Gastroesophageal sphincter (tissue), 3 donors: ENCODE results near the gene PATJ.

Source experiments
- EP300 ChIP-seq: sonication (generic); formaldehyde crosslinking; IDR thresholded peaks from one replicate; pipeline ENCODE4 v1.6.1; 2017; ENCODE audit warnings: antibody characterized with exemption, mild to moderate bottlenecking
- POLR2A ChIP-seq, 2 donors: fragments of 450-650 bp; IDR thresholded peaks; one replicate each; pipeline ENCODE4 v1.6.1; 2017; ENCODE audit warnings: antibody characterized with exemption in 2 of 2, mild to moderate bottlenecking in 2 of 2, moderate library complexity in 1 of 2
- POLR2AphosphoS5 ChIP-seq: sonication (generic); formaldehyde crosslinking; IDR thresholded peaks from one replicate; pipeline ENCODE4 v1.6.1; 2017; ENCODE audit warnings: antibody characterized with exemption
- TF ChIP-seq, protein P1 (sequence below), 4 experiments: fragments of 200-600 bp in 2 of 4; fragments of 450-650 bp in 2 of 4; sonication (generic) in 1 of 4; IDR thresholded peaks; one replicate each; pipeline ENCODE4 v1.5.1; 2017 to 2019; ENCODE audit warnings: antibody characterized with exemption in 4 of 4, mild to moderate bottlenecking in 2 of 4, moderate library complexity in 2 of 4

DNA sequence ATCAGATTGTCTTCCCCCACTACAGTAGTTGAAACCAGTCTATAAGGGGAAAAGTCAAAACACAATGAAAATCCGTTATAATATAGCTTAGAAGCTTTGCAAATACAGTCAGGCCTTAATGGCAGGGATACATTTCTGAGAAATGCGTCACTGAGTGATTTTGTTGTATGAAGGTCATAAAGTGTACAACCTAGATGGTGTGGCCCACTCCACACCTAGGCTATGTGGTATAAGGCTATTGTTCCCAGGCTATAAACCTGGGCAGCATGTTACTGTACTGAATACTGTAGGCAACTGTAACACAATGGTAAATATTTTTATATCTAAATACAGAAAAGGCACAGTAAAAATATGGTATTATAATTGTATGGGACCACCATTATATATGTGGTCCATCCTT lies 264.4 kb downstream of the PATJ start:
- no peak for TF ChIP-seq POLR2AphosphoS5
- TF ChIP-seq, protein P1, sequence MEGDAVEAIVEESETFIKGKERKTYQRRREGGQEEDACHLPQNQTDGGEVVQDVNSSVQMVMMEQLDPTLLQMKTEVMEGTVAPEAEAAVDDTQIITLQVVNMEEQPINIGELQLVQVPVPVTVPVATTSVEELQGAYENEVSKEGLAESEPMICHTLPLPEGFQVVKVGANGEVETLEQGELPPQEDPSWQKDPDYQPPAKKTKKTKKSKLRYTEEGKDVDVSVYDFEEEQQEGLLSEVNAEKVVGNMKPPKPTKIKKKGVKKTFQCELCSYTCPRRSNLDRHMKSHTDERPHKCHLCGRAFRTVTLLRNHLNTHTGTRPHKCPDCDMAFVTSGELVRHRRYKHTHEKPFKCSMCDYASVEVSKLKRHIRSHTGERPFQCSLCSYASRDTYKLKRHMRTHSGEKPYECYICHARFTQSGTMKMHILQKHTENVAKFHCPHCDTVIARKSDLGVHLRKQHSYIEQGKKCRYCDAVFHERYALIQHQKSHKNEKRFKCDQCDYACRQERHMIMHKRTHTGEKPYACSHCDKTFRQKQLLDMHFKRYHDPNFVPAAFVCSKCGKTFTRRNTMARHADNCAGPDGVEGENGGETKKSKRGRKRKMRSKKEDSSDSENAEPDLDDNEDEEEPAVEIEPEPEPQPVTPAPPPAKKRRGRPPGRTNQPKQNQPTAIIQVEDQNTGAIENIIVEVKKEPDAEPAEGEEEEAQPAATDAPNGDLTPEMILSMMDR (IDR thresholded peaks at IDR 0.05), result no peak
- no peak for TF ChIP-seq POLR2A (IDR thresholded peaks at IDR 0.05)
- TF ChIP-seq EP300, result no peak
